GM12875 (cell line): Measurements from ENCODE around the gene CSNK2B.

Source experiments
- H3K4me3 ChIP-seq: one replicate; pipeline ENCODE4 v1.5.1; 2011; ENCODE audit warnings: low read depth, low read length, control low read depth
- CTCF ChIP-seq: IDR thresholded peaks from 2 replicates; pipeline ENCODE4 v1.5.1; 2011; ENCODE audit warnings: low read depth, mild to moderate bottlenecking, control low read depth, inconsistent platforms, low read length, moderate library complexity, borderline replicate concordance; ENCODE audit not compliant: insufficient read depth

CSNK2B gene

DNA sequence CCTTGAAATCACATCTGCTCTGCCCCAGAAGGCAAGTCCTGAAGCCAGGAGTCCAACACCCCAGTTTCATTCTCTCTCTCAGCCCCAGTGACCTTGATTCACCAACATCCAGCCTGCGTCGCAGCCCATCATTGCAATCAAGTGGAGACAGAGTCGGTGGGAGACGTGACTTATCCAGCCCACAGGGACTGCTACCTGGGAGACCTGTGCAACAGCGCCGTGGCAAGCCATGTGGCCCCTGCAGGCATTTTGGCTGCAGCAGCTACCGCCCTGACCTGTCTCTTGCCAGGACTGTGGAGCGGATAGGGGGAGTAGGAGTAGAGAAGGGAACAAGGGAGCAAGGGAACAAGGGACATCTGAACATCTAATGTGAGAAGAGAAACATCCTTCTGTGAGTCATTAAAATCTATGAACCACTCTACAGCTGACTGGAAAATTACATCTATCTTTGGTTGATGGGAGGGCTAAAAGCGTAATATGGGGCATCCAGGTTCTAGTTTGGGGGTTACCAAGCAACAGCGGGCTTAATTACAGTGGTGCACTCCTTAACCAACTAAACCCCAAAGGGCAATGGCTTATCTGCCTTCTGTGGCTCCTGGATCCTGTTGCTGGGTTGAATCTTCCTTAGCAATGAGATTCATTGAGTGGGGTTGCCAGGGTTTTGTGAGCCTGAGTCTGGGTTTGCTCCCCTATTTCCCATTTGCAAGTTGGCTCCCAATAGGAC, 51.8 kb downstream of the CSNK2B start:
- H3K4me3 ChIP-seq = no peak overlapping the region
- TF ChIP-seq CTCF = 0 out of 2 replicates have a peak, but pooled peaks have one; percentile 4

DNA sequence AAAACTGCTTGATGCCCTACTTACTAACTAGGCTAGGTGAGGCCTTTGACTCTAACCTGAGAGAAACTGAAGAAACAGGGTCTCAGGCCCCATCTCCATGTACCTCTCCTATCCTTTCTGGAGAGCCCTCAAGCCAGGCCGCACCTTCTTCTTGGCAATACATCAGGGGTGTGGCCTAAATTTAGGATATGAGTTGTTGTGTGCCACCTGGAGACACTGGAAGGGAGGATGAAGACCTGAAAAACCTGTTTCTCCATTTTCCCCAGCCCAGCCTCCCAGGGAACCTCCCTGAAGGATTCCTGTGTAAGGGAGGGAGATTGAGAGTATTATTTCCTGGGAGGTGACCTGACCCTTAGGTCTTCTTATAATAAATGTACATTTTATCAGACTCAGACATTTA, 52.4 kb downstream of the CSNK2B start:
- no peak for TF ChIP-seq CTCF
- no peak overlapping the region for H3K4me3 ChIP-seq

GRCh38 chr6:31719001-31719400, 53.1 kb downstream of the CSNK2B start:
- TF ChIP-seq CTCF = no peak
- H3K4me3 ChIP-seq = no peak overlapping the region
